ENCODE results near the gene RAPGEF6. TPM values are rescaled to one million over a fixed set of nuclear protein-coding genes. Genes with fewer than 3 reads are reported as not detected.

Gene RAPGEF6
- total and polyA plus RNA-seq, 2 experiments from 2014 or later, result 9.5 to 20.3 TPM

- Histone ChIP-seq H3K27me3 (ENCODE audit: insufficient read depth) (no peaks in the 10 kb centered on the region), H3F3A (replicated peaks; ENCODE audit: low read depth) (no peaks in the 10 kb centered on the region), H3K79me2 (replicated peaks; ENCODE audit: insufficient read depth) (no peaks in the 10 kb centered on the region), H3K9me2 (ENCODE audit: insufficient read depth) (no peaks in the 10 kb centered on the region), H2AFZ (no peak overlapping the region), H4K20me1 (replicated peaks; ENCODE audit: insufficient read depth) (no peaks in the 10 kb centered on the region; the same call in 1 of the 2 replicates), H3K4me1 (ENCODE audit: insufficient read depth) (no peaks in the 10 kb centered on the region), H3K4me3 (no peak overlapping the region), H3K27ac (ENCODE audit: low read depth) (no peak overlapping the region), H3K36me3 (ENCODE audit: insufficient read depth) (0 out of 2 replicates have a peak, but pooled peaks cover 4% of the 10 kb centered on the region), H3K4me2 (no peak overlapping the region)
- Mint-ChIP-seq H3K4me3 (no peak overlapping the region), H3K4me1 (no peaks in the 10 kb centered on the region), H3K36me3 (ENCODE audit: low read depth) (peaks cover 24% of the 10 kb centered on the region), H3K27ac (no peak overlapping the region), H3K9me3 (no peaks in the 10 kb centered on the region; the same call in 2 of the 3 replicates), H3K27me3 (ENCODE audit: insufficient read depth, low read depth, poor library complexity) (no peaks in the 10 kb centered on the region)
- no peak for ATAC-seq
- no peak for TF ChIP-seq ZNF462 (CRISPR knock-in tag; IDR thresholded peaks at IDR 0.05)
- no peak for TF ChIP-seq EZH2phosphoT487 (IDR thresholded peaks at IDR 0.05; ENCODE audit: unreplicated experiment)
- no peak for TF ChIP-seq JUNB (IDR thresholded peaks at IDR 0.05; ENCODE audit: unreplicated experiment)
- TF ChIP-seq CTCF (conservative IDR thresholded peaks at IDR 0.05; ENCODE audit: low read depth in 2 of 2), result no peak
- no peak for TF ChIP-seq ZNF331 (CRISPR knock-in tag; IDR thresholded peaks at IDR 0.05; ENCODE audit: low read depth)
- TF ChIP-seq EZH2 (IDR thresholded peaks at IDR 0.05; ENCODE audit: low read depth, unreplicated experiment), result no peak
- no peak for TF ChIP-seq NANOG (IDR thresholded peaks at IDR 0.05; ENCODE audit: borderline replicate concordance)
- no peak for TF ChIP-seq CREB1 (CRISPR knock-in tag; IDR thresholded peaks at IDR 0.05; ENCODE audit: low read depth)
- no peak for TF ChIP-seq ZNF114 (CRISPR knock-in tag; IDR thresholded peaks at IDR 0.05)
- TF ChIP-seq ETS1 (IDR thresholded peaks at IDR 0.05), result no peak
- no peak for TF ChIP-seq REST (IDR thresholded peaks at IDR 0.05; ENCODE audit: unreplicated experiment)
- no peak for TF ChIP-seq POLR2AphosphoS5 (IDR thresholded peaks at IDR 0.05; ENCODE audit: low read depth)
- no peak for TF ChIP-seq STAT1 (IDR thresholded peaks at IDR 0.05; ENCODE audit: unreplicated experiment)
- no peak for DNase-seq (ENCODE audit: low spot score)
Measured at GRCh38 chr5:131491749-131492148, 143.3 kb downstream of the RAPGEF6 start.

All from GM23338 (cell line).